ENCODE measurements around the gene DHRS4.
"Not testable (repeated sequence)": the region's sequence is repeated elsewhere in the genome, so short reads cannot be mapped to it uniquely, and the experiment has no call there.

The DHRS4 gene

GRCh38 chr14:23974041-23974440 lies 20.5 kb downstream of the DHRS4 start:
- intact Hi-C loops (cut with DNase I); DNase-seq: not testable (repeated sequence)

- intact Hi-C loops (cut with DNase I); DNase-seq: not testable (repeated sequence)
These were observed 23.6 kb downstream of the DHRS4 start for GRCh38 chr14:23977208-23977607.

GRCh38 chr14:23981951-23982813 lies 28.6 kb downstream of the DHRS4 start:
- intact Hi-C loops (cut with DNase I) = not testable (repeated sequence)

GRCh38 chr14:23984891-23985602 lies 31.5 kb downstream of the DHRS4 start:
- peak in 1 of 10 donors; percentile 15 for DNase-seq
- intact Hi-C loops (cut with DNase I) = no loop called here

More at GRCh38 chr14:23981951-23982813, 28.6 kb downstream of the DHRS4 start:
- peak in 1 of 10 donors; percentile 37 for DNase-seq

- intact Hi-C loops (cut with DNase I) = not testable (repeated sequence)
- DNase-seq = peak in 1 of 10 donors; percentile 71
These were observed 34.6 kb downstream of the DHRS4 start for GRCh38 chr14:23988223-23988606.

GRCh38 chr14:23988607-23989363 lies 35.2 kb downstream of the DHRS4 start, which contains the start of gene DHRS4L2:
TSS of gene DHRS4L2 (plus strand) at chr14:23988929. CDS start at chr14:23988948, 19 bp downstream.
- intact Hi-C loops (cut with DNase I) = not testable (repeated sequence)
- peak in 6 of 10 donors; percentile 19 to 91 (median 56) for DNase-seq

- peak; percentile 50 to 95 (median 66) for DNase-seq
- intact Hi-C loops (cut with DNase I) = not testable (repeated sequence)
These were observed 36.3 kb downstream of the DHRS4 start for GRCh38 chr14:23989734-23990445.

GRCh38 chr14:23990961-23991360 lies 37.4 kb downstream of the DHRS4 start:
- DNase-seq; intact Hi-C loops (cut with DNase I): not testable (repeated sequence)

GRCh38 chr14:23993042-23993441 lies 39.5 kb downstream of the DHRS4 start:
- DNase-seq; intact Hi-C loops (cut with DNase I): not testable (repeated sequence)

GRCh38 chr14:23996009-23996408 lies 42.4 kb downstream of the DHRS4 start:
- intact Hi-C loops (cut with DNase I); DNase-seq: not testable (repeated sequence)

GRCh38 chr14:23996825-23997224 lies 43.3 kb downstream of the DHRS4 start:
- DNase-seq; intact Hi-C loops (cut with DNase I): not testable (repeated sequence)

- intact Hi-C loops (cut with DNase I); DNase-seq: not testable (repeated sequence)
These were observed 46.1 kb downstream of the DHRS4 start for GRCh38 chr14:23999640-24000039.

- intact Hi-C loops (cut with DNase I); DNase-seq: not testable (repeated sequence)
These were observed 47.5 kb downstream of the DHRS4 start for GRCh38 chr14:24001078-24001477.

GRCh38 chr14:24001679-24002078 lies 48.1 kb downstream of the DHRS4 start:
- DNase-seq; intact Hi-C loops (cut with DNase I): not testable (repeated sequence)

GRCh38 chr14:24006471-24006816 lies 52.9 kb downstream of the DHRS4 start:
- DNase-seq; intact Hi-C loops (cut with DNase I): not testable (repeated sequence)

GRCh38 chr14:24006817-24007652 lies 53.5 kb downstream of the DHRS4 start:
- peak in 9 of 10 donors; percentile 30 to 93 (median 57) for DNase-seq
- intact Hi-C loops (cut with DNase I) = not testable (repeated sequence)

- DNase-seq = no peak
- intact Hi-C loops (cut with DNase I) = no loop called here
These were observed 57.5 kb downstream of the DHRS4 start for GRCh38 chr14:24011051-24011450.

GRCh38 chr14:24012726-24013273 lies 59.2 kb downstream of the DHRS4 start:
- DNase-seq = peak in 1 of 10 donors; percentile 64
- intact Hi-C loops (cut with DNase I) = not testable (repeated sequence)
